Activated naive CD8-positive, alpha-beta T cell (primary cell): ENCODE data around the gene PMEL.
"Not testable (repeated sequence)": the region's sequence is repeated elsewhere in the genome, so short reads cannot be mapped to it uniquely, and the experiment has no call there.

Experiments used
- H3K27ac Mint-ChIP-seq: one replicate; pipeline ENCODE4 v1.8.0; 2021; ENCODE audit warnings: mixed read lengths
- H3K27me3 Mint-ChIP-seq: one replicate; pipeline ENCODE4 v1.8.0; 2021; ENCODE audit warnings: mixed read lengths
- H3K36me3 Mint-ChIP-seq: one replicate; pipeline ENCODE4 v1.8.0; 2021; ENCODE audit warnings: mixed read lengths
- H3K4me1 Mint-ChIP-seq: one replicate; pipeline ENCODE4 v1.8.0; 2021; ENCODE audit warnings: low read depth, mixed read lengths
- H3K4me3 Mint-ChIP-seq: one replicate; pipeline ENCODE4 v1.8.0; 2021; ENCODE audit warnings: mild to moderate bottlenecking, mixed read lengths
- H3K9me3 Mint-ChIP-seq: one replicate; pipeline ENCODE4 v1.8.0; 2021; ENCODE audit warnings: low read depth, mixed read lengths

The PMEL gene

DNA sequence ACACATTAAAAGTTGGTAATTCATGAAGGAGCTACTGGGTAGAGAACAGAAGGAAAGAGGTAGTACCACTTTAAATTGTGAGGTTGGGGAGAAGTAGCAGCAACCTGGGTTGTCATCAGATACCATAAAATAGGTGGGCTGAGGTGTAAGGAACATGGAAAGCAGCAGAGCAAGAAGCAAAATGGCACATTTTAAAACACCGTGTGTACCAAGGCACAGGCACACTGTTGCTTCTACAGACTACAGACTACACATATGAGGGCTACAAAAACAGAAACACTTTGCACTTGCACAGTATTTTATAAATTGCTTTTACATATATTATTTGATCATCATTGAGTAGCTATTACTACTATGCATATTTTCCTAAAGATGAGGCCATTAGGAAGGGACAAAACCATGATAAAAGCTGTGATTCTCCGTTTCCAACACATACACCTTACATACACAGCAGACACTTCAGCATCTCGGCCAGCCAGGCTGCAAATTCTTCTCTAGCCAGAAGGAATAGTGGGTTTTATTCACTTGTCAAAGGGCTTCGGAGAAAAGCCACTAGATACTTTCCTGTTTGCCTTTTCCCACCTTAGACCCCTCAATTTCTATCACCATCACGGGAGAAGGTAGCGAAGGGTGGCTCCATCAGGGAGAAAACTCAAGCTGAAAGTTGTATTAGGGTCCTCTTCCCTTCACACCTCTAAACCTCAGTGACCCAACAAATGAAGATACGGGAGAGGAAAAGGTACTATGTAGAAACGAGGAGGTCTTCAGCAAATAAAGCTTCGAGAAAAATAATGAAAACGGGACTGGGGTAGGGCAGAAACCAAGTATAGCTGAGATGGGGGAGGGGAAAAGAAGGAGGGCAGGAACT is 39.7 kb downstream of the PMEL start:
- no peaks in the 10 kb centered on the region for H3K9me3 Mint-ChIP-seq
- peaks cover 3% of the 10 kb centered on the region for H3K36me3 Mint-ChIP-seq
- H3K27me3 Mint-ChIP-seq, result no peaks in the 10 kb centered on the region
- H3K4me3 Mint-ChIP-seq, result peak overlapping the region; percentile 100
- H3K4me1 Mint-ChIP-seq, result peaks cover 59% of the 10 kb centered on the region
- H3K27ac Mint-ChIP-seq, result peak overlapping the region; percentile 98

DNA sequence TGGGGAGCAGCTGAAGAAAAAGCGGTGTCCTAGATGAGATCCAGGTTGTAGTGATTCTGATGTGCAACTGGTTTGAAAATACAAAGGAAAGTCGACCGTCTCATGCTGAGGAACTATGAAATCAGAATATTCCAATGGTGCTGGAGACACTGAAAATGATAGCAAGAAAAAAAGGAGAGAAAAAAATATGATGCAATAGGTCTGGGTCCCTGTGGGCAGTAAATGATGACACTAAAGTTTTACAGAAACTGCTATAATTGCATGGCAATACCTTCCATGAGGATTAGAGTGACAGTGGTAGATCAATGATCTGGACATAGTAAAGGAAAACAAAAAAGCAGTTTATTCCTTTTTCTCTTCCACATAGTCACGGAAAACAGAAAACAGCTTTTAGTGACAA is 40.5 kb downstream of the PMEL start:
- peaks cover 56% of the 10 kb centered on the region for H3K4me1 Mint-ChIP-seq
- H3K4me3 Mint-ChIP-seq, result peak overlapping the region; percentile 100
- H3K36me3 Mint-ChIP-seq, result peaks cover 5% of the 10 kb centered on the region
- no peaks in the 10 kb centered on the region for H3K9me3 Mint-ChIP-seq
- H3K27me3 Mint-ChIP-seq, result no peaks in the 10 kb centered on the region
- H3K27ac Mint-ChIP-seq, result peak overlapping the region; percentile 98

DNA sequence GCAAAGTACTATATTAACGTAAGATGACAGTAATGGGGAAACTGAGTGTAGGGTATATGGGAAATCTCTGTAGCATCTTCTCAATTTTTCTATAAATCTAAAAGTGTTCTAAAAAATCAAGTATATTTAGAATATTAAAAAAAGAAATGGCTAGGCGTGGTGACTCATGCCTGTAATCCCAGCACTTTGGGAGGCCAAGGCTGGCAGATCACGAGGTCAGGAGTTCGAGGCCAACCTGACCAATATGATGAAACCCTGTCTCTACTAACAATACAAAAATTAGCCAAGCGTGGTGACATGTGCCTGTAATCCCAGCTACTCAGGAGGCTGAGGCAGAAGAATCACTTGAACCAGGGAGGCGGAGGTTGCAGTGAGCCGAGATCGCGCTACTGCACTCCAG is 42.2 kb downstream of the PMEL start:
- H3K4me3 Mint-ChIP-seq, result not testable (repeated sequence)

DNA sequence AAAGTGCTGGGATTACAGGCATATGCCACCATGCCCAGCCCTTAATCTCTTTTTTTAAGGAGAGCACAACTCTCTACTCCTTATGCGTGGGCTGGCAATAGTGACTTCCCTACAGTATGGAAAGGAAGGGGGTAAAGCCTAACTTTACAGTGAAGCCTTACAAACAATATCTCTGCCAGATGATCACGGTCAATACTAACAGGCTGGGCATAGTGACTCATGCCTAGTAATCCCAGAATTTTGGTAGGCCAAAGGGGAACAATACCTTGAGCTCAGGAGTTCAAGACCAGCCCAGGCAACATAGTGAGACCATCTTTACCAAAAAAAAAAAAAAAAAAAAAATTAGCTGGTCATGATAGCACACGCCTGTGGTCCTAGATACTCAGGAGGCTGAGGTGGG is 43.7 kb downstream of the PMEL start:
- Mint-ChIP-seq H3K9me3 (no peaks in the 10 kb centered on the region), H3K27me3 (no peaks in the 10 kb centered on the region), H3K36me3 (peaks cover 5% of the 10 kb centered on the region), H3K4me1 (peaks cover 46% of the 10 kb centered on the region), H3K4me3 (no peak overlapping the region), H3K27ac (no peak overlapping the region)

More for the DNA sequence above, 42.2 kb downstream of the PMEL start:
- H3K27me3 Mint-ChIP-seq, H3K27ac Mint-ChIP-seq, H3K36me3 Mint-ChIP-seq, H3K9me3 Mint-ChIP-seq: not testable (repeated sequence)
- peaks cover 50% of the 10 kb centered on the region for H3K4me1 Mint-ChIP-seq

DNA sequence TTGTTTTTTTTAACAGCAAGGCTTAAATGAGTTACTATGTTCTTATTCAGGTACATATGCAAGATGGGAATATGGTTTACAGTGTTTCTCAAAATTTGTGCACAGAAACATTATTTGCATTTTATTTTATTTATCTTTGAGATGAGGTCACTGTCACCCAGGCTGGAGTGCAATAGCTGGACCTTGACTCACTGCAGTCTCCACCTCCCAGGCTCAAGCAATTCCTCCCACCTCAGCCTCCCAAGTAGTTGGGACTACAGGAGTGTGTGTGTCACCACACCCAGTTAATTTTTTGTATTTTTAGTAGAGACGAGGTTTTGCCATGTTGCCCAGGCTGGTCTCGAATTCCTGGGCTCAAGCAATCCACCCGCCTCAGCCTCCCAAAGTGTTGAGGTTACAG is 46.8 kb downstream of the PMEL start:
- H3K36me3 Mint-ChIP-seq, H3K4me3 Mint-ChIP-seq, H3K9me3 Mint-ChIP-seq, H3K27ac Mint-ChIP-seq, H3K27me3 Mint-ChIP-seq: not testable (repeated sequence)
- peaks cover 47% of the 10 kb centered on the region for H3K4me1 Mint-ChIP-seq

DNA sequence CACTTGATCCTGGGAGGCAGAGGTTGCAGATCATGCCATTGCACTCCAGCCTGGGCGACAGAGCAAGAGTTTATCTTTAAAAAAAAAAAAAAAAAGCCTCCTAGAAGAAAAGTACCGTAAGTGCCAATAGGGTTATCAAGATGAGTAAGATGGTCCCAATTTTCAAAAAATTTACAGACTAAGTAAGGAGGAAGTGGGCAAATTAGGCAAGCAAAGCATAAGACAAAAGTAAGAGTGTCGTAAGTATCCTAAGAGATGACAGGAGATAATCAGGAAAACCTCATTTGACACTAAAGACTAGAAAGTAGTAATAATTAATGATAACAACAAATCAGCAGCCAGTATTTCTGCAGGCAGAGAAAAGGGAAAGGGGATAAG is 50.4 kb downstream of the PMEL start:
- H3K36me3 Mint-ChIP-seq, result peaks cover 4% of the 10 kb centered on the region
- H3K27ac Mint-ChIP-seq, result peak overlapping the region; percentile 85
- no peaks in the 10 kb centered on the region for H3K27me3 Mint-ChIP-seq
- no peaks in the 10 kb centered on the region for H3K9me3 Mint-ChIP-seq
- peaks cover 37% of the 10 kb centered on the region for H3K4me1 Mint-ChIP-seq
- H3K4me3 Mint-ChIP-seq, result peak overlapping the region; percentile 2

DNA sequence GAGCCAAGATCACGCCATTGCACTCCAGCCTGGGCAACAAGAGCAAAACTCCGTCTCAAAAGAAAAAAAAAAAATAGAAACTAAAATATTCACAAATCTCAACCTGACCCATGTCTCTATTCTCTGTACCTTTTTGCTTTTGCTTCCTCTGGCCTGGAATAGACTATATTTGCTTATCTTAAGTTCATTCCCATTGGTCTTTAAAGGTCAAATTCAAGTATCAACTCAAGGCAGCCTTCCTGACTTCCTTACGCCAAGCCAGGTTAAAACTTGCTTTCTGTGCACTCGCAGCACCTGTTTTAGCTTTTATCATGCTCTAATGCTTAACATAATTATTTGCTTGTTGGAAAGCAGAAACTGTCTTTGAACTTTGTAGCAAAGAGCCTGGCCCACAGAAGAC is 52.9 kb downstream of the PMEL start:
- no peaks in the 10 kb centered on the region for H3K27me3 Mint-ChIP-seq
- peaks cover 32% of the 10 kb centered on the region for H3K4me1 Mint-ChIP-seq
- no peak overlapping the region for H3K4me3 Mint-ChIP-seq
- H3K9me3 Mint-ChIP-seq, result no peaks in the 10 kb centered on the region
- peaks cover 4% of the 10 kb centered on the region for H3K36me3 Mint-ChIP-seq
- peak overlapping the region; percentile 31 for H3K27ac Mint-ChIP-seq

DNA sequence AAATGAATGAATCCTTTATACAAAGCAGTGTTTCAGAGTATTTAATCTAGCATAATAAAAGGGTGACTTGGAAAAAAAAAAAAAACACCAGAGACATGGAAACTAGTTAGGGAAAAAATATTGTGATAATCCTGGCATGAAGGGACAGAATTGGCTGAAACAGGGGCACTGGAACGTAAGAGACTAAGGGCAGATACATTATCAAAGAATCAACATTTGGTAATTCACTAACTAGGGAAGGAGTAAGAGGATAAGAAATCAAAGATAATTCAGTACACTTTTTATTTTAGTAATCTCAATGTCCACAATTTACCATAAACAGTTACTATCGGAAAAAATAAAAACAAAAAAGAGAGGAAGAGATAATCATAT is 56.3 kb downstream of the PMEL start:
- no peaks in the 10 kb centered on the region for H3K9me3 Mint-ChIP-seq
- no peaks in the 10 kb centered on the region for H3K27me3 Mint-ChIP-seq
- H3K4me1 Mint-ChIP-seq, result peaks cover 18% of the 10 kb centered on the region
- peaks cover 3% of the 10 kb centered on the region for H3K36me3 Mint-ChIP-seq
- no peak overlapping the region for H3K27ac Mint-ChIP-seq
- no peak overlapping the region for H3K4me3 Mint-ChIP-seq

DNA sequence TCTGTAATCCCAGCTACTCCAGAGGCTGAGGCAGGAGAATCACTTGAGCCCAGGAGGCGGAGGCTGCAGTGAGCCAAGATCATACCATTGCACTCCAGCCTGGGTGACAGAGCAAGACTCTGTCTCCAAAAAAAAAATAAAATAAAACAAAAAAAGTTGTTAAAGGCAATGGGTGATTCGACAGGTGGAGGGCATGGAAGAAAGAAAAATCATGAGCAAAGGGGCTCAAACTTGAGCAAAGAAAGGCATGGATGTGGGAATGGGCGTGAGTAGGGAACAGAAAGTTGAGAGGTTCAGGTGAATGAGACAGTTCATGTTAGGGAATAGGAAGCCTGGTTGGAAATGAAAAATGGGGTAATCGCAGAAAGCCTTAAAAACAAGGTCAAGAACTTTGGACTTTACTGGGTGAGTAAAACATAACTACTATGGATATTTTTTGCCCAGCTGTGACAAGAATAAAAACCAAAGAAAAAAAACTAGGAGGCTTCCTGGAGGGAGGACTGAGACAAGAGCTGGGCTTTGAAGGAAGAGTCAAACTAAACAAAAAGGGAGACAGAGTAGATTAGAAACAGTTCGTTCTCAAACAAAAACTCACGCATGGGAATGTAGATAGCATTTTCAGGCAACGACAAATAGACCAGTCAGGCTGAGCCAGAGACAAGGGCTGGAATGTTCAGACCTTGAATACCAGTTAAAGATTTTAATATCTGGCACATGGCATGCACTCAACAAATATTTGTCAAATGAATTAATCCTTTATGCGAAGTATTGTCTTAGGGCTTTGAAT is 56.9 kb downstream of the PMEL start:
- H3K4me1 Mint-ChIP-seq, result peaks cover 13% of the 10 kb centered on the region

DNA sequence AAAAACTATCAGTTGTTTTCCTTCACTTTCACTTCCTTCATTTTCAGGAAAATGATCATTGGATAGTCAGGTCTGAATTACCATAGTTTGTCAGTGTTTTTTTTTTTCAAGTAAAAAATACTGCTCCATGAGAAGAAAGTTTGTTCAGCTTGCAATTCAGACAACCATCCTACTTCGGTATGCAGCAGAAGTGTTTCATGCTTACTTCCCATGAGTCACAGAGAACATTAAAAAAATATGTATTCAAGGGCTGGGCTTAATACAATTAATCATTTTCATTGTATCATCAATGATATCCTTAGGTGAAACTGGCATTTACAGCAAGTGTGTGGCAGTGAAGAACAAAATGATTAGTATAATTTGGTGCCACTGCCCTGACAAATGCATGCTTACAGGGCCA is 59.8 kb downstream of the PMEL start:
- Mint-ChIP-seq H3K4me1 (peaks cover 4% of the 10 kb centered on the region), H3K9me3 (no peaks in the 10 kb centered on the region)

More for the DNA sequence above, 56.9 kb downstream of the PMEL start:
- H3K27ac Mint-ChIP-seq, result peak overlapping the region; percentile 75
- no peak overlapping the region for H3K4me3 Mint-ChIP-seq
- H3K36me3 Mint-ChIP-seq, result peaks cover 2% of the 10 kb centered on the region
- no peaks in the 10 kb centered on the region for H3K27me3 Mint-ChIP-seq
- no peaks in the 10 kb centered on the region for H3K9me3 Mint-ChIP-seq

More for the DNA sequence above, 59.8 kb downstream of the PMEL start:
- H3K27ac Mint-ChIP-seq, result peak overlapping the region; percentile 3
- H3K4me3 Mint-ChIP-seq, result no peak overlapping the region
- H3K36me3 Mint-ChIP-seq, result no peaks in the 10 kb centered on the region
- no peaks in the 10 kb centered on the region for H3K27me3 Mint-ChIP-seq
